HFF-Myc (cell line): ENCODE measurements around the gene YWHAQ.

Source experiments
- DNase-seq: peaks from one replicate; pipeline ENCODE4 v3.0.0-alpha.2; 2011; ENCODE audit warnings: low read depth; ENCODE audit errors: extremely low read depth
- H3K4me3 ChIP-seq: replicated peaks from 2 replicates; pipeline ENCODE4 v1.5.1; 2011; ENCODE audit warnings: low read depth, mild to moderate bottlenecking, control low read depth, low read length
- TF ChIP-seq, protein P1 (sequence below): IDR thresholded peaks from 2 replicates; pipeline ENCODE4 v1.5.1; 2012; ENCODE audit warnings: mild to moderate bottlenecking, low read depth, low read length, control low read depth; ENCODE audit errors: missing control alignments

Gene YWHAQ

DNA sequence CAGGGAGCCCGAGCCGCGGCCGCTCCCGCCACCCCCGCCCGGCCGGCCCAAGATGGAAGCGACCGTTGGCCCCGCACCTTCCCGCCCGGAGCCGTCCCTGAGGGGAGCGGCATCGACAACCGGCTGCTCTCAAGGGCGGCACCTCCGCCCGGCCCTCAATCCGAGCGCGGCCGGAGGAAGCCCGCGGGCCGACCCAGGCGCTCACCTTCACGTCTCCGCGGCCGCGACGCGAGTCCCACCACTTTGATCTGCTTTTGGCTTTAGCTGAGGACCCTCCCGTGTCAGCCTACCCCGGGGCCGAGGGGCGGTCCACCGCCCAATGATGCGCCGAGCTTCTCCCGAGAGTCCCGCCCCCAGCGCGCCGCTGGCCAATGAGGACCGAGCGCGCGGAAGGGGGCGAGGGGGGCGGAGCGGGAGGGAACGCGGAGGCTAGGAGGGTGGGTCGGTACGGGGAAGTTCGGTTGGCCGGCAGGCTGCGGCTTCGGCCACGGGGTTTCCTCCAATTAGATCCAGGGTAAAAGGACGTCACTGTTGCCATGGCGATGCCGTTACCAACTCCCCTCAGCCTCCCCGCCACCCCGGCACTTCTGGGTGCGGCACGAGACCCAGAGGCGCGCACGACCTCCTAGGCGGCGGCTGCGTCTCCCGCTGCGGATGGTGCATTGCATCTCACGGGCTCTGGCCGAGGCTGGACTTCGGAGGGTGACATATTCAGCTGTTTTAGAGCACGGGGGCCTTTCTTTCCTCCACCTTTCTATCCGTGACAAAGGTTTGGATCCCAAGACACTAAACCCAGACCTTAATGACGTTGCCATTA, at the start of gene YWHAQ:
YWHAQ (minus strand) TSS at position 262 of the 817 bp plus-strand sequence. CDS start 545 bp downstream, outside the sequence.
- DNase-seq, result peak; percentile 98
- H3K4me3 ChIP-seq, result peak within 1 kb of the TSS; percentile 63
- TF ChIP-seq, protein P1, sequence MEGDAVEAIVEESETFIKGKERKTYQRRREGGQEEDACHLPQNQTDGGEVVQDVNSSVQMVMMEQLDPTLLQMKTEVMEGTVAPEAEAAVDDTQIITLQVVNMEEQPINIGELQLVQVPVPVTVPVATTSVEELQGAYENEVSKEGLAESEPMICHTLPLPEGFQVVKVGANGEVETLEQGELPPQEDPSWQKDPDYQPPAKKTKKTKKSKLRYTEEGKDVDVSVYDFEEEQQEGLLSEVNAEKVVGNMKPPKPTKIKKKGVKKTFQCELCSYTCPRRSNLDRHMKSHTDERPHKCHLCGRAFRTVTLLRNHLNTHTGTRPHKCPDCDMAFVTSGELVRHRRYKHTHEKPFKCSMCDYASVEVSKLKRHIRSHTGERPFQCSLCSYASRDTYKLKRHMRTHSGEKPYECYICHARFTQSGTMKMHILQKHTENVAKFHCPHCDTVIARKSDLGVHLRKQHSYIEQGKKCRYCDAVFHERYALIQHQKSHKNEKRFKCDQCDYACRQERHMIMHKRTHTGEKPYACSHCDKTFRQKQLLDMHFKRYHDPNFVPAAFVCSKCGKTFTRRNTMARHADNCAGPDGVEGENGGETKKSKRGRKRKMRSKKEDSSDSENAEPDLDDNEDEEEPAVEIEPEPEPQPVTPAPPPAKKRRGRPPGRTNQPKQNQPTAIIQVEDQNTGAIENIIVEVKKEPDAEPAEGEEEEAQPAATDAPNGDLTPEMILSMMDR, result no peak

GRCh38 chr2:9680082-9680481, 49.3 kb upstream of the YWHAQ start:
- TF ChIP-seq, protein P1, result no peak
- H3K4me3 ChIP-seq, result no peak overlapping the region
- no peak for DNase-seq

- no peak overlapping the region for H3K4me3 ChIP-seq
- no peak for DNase-seq
- TF ChIP-seq, protein P1, result no peak
Observed at GRCh38 chr2:9679218-9679617, 48.4 kb upstream of the YWHAQ start.

DNA sequence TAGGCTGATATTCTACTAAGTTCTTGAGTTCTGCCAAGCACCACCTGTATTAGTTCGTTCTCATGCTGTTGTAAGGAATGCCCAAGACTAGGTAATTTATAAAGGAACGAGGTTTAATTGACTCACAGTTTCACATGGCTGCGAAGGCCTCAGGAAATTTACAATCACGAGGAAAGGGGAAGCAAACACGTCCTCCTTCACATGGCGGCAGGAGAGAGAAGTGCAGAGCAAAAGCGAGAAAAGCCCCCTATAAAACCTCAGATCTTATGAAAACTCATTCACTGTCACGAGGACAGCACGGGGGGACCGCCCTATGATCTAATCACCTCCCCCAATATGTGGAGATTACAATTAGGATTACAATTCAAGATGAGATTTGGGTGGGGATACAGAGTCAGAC, 47.7 kb upstream of the YWHAQ start:
- H3K4me3 ChIP-seq, result no peak overlapping the region
- TF ChIP-seq, protein P1, result no peak
- no peak for DNase-seq

- peak; percentile 88 for DNase-seq
- peak overlapping the region; percentile 20 for H3K4me3 ChIP-seq
- TF ChIP-seq, protein P1, result no peak
Observed at GRCh38 chr2:9675415-9676351, 44.9 kb upstream of the YWHAQ start.

DNA sequence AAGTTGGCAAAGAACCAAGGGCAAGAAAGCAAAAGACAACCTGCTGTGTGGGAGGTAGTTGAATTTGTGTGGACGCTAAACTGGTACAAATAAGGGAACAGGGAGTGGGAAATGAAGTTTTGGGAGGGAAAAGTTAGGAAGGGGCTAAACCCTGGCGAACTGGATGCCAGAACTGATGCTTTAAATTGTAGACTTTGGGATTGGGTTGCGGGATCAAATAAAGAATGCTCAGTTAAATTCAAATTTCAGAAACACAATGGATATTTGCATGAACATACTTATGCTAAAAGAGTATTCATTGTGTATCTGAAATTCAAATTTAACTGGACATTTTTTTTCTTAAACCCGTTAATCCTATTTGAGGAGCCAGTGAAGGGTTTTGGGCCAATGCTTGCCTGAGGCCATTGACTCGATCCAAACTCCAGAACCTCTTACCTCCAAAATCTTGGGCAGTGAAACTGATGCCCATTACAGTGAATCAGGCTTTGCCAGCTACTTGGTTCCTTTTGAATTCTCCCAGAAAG, 44.2 kb upstream of the YWHAQ start:
- H3K4me3 ChIP-seq, result no peak overlapping the region
- TF ChIP-seq, protein P1, result no peak
- no peak for DNase-seq
